Muscle of leg (tissue), 11 donors: Measurements from ENCODE around the gene TSPAN9. TPM values are rescaled to one million over a fixed set of nuclear protein-coding genes. Genes with fewer than 3 reads are reported as not detected.
"Not testable (repeated sequence)": the region's sequence is repeated elsewhere in the genome, so short reads cannot be mapped to it uniquely, and the experiment has no call there.

Experiments
- DNase-seq: peaks from one replicate; pipeline ENCODE4 v3.0.0; 2013
- H3K27ac ChIP-seq: one replicate; pipeline ENCODE4 v1.5.1; 2013; ENCODE audit warnings: mild to moderate bottlenecking, low read length, control low read depth
- H3K27me3 ChIP-seq: one replicate; pipeline ENCODE4 v1.6.1; 2013; ENCODE audit warnings: low read length; ENCODE audit not compliant: control insufficient read depth, insufficient read depth
- H3K36me3 ChIP-seq: one replicate; pipeline ENCODE4 v1.6.1; 2013; ENCODE audit warnings: low read length; ENCODE audit not compliant: control insufficient read depth, insufficient read depth
- H3K4me1 ChIP-seq: one replicate; pipeline ENCODE4 v1.6.1; 2013; ENCODE audit warnings: low read length; ENCODE audit not compliant: control insufficient read depth, insufficient read depth
- H3K4me3 ChIP-seq: one replicate; pipeline ENCODE4 v1.5.1; 2013; ENCODE audit warnings: low read length, control low read depth
- H3K9me3 ChIP-seq: replicated peaks from 2 replicates; pipeline ENCODE4 v1.6.1; 2013; ENCODE audit warnings: low read depth, low read length; ENCODE audit not compliant: control insufficient read depth
- WGBS: methylation state at CpG from one replicate; pipeline ENCODE4 v1.1.5; 2013; ENCODE audit warnings: missing lambda C conversion rate; ENCODE audit not compliant: insufficient coverage; 5-methylcytosine and 5-hydroxymethylcytosine counted together
- polyA plus RNA-seq, 8 donors: library from polyadenylated mRNA; unstranded; fragments of 120-200 nt; gene quantifications; one replicate each; pipeline versions ENCODE4 v1.2.1 to v1.2.3, GENCODE V29; 2013; ENCODE audit warnings: inconsistent platforms in 1 of 8, low replicate concordance in 1 of 8; ENCODE audit not compliant: insufficient read length in 8 of 8, insufficient read depth in 1 of 8
- total RNA-seq: library from RNA; stranded (reverse); fragments of 120-200 nt; gene quantifications from one replicate; pipeline ENCODE4 v1.2.4, GENCODE V29; 2013

TSPAN9 gene
- total and polyA plus RNA-seq, 9 donors: 56.6 to 142 (median 116) TPM

DNA sequence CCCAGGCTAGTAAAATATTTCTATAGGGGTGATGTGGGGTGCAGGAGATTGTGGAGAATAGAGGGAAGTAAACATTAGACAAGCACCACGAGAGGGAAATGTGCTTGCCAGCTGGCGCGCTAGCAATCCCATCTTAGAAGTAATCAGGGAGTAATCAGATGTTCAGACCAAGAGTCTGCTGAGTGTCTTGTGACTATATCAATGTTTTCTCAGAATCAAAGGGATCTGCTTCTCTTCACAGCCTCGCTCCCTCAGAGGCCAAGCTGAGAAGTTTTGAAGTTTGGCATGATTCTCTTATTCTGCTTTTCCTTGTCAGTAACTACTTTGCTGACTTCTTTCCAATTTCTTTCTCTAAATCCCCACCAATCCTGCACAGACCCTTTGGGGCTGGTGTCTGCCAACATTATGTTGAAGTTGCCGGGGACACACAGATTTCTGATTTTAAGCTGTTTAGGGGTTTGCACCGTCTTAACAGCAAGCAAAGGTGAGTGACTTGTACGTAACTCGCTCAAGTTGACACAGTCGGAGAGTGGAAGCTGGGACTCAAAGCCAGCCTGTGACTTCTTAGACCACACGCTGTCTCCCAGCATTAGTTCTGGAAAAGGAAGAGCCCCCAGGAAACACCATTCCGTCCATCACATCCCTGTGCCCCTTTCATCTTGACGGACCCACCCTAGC lies 22.0 kb upstream of the TSPAN9 start:
- Histone ChIP-seq H3K36me3 (peaks cover 2% of the 10 kb centered on the region), H3K4me3 (no peak overlapping the region), H3K27ac (no peak overlapping the region), H3K4me1 (peaks cover 16% of the 10 kb centered on the region), H3K27me3 (no peaks in the 10 kb centered on the region), H3K9me3 (no peaks in the 10 kb centered on the region)
- peak; percentile 71 for DNase-seq
- WGBS: 21% methylated on average over 8 of the region's 12 CpGs

DNA sequence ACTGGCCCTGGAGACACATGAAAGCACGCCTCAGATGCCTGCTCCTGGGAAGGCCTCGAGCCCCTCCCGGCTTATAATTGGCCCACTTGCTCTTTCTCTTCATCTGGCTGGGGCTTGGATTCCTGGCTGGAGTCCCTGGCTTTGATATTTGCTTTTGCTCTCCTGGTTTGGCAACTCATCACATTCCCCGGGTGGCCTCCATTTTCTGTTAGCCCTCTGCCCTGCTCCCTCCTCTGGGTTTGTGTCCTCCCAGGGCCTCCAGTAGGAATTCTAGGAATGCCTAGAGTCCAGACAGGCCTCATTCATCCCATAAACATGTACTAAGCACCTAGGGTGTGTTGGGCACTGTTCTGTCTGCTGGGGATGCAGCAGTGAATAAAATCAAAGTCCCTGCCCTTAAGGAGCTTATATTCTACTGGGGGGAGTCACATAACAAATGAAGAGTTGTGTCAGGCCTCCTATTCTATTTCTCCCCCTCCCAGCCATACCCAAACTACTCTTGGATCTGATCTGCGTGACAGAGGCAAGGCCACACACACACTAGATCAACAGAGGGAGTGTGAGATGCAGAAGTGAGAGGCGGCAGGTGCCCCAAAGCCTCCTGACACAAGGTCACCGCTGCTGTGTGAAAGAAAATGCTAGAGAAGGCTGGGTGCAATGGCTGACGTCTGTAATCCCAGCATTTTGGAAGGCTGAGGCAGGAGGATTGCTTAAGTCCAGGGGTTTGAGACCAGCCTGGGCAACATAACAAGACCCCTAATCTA lies 21.3 kb upstream of the TSPAN9 start:
- peak; percentile 50 for DNase-seq
- Histone ChIP-seq H3K4me3 (no peak overlapping the region), H3K27me3 (peaks cover 6% of the 10 kb centered on the region), H3K4me1 (peaks cover 18% of the 10 kb centered on the region), H3K9me3 (no peaks in the 10 kb centered on the region), H3K36me3 (peaks cover 2% of the 10 kb centered on the region), H3K27ac (no peak overlapping the region)
- 52% methylated on average over 6 of the region's 8 CpGs for WGBS

DNA sequence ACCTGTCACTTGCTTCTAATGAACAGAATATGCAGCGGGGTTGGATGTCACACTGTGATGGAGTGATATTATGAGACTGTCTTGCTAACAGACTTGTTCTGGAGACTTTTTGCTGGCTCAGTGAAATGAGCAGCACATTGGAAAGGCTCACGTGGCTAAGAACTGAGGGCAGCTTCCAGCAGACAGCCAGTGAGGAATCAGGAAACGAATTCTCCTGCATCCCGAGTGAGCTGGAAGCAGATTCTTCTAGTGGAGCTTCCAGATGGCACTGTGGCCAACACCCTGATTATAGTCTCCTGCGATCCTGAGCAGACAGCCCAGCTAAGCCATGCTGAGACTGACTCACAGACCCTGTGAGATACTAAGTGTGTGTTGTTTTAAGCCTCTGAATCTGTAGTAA lies 16.1 kb upstream of the TSPAN9 start:
- peak; percentile 67 for DNase-seq
- Histone ChIP-seq H3K27ac (no peak overlapping the region), H3K36me3 (no peaks in the 10 kb centered on the region), H3K4me1 (peaks cover 18% of the 10 kb centered on the region), H3K4me3 (no peak overlapping the region), H3K27me3 (peaks cover 15% of the 10 kb centered on the region), H3K9me3 (peaks cover 6% of the 10 kb centered on the region)
- 37% methylated on average over 4 of the region's 5 CpGs for WGBS

DNA sequence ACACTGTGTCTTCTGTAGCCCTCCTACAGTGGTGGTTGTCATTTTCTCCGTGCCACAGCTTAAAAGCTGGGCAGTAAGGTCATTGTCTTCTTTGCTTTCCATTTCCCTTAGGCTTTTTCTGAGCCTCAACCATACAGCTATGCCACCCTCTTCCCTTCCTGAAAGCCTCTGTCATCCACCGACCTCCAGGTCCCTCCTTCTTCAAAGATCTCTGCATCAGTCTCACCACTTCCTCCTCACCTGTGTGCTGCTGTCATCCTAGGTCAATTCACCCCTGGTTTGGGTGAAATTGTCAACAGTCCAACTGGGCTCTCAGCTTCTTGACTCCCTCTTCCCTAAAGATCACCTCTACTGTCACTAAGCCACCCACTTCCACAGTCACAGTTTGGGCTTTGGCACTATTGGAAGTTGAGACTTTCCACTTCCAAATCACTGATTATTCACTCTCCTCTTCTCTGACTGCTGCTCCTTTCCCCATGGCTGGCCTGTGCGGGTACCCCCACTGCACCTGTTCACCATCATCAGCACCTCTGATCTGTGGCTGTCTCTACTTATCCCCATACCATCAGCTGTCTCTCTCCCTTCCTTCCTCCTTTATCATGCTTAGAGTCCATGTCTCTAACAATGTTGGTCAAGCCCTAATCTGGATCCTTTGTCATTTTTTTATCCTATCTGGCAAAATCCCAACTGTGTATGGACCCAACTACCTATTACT lies 15.5 kb upstream of the TSPAN9 start:
- no peak for DNase-seq
- no peaks in the 10 kb centered on the region for H3K36me3 ChIP-seq
- peaks cover 6% of the 10 kb centered on the region for H3K9me3 ChIP-seq
- WGBS: 71% methylated on average over 3 of the region's 3 CpGs
- H3K4me1 ChIP-seq: peaks cover 17% of the 10 kb centered on the region
- peaks cover 15% of the 10 kb centered on the region for H3K27me3 ChIP-seq
- no peak overlapping the region for H3K4me3 ChIP-seq
- H3K27ac ChIP-seq: no peak overlapping the region

DNA sequence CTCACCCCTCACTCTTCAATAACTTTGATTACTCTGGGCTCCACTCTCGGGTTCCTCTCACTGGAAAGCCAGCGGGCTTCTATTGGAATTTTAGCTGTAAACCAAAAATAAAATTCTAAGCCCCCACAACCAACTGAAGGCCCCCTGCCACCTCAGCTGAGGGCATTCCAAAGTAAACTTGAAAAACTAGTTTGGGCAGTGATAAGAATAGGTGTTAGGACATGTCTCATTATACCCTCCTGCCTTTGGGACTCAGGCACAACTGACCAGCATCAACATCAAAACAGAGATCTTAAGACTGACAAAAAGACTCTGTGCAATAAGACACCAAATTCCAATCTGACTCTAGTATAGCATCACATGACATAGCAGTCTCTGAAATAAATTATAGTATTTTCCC lies 11.9 kb upstream of the TSPAN9 start:
- H3K4me3 ChIP-seq: no peak overlapping the region
- DNase-seq: no peak
- H3K27ac ChIP-seq: no peak overlapping the region
- peaks cover 6% of the 10 kb centered on the region for H3K9me3 ChIP-seq
- peaks cover 21% of the 10 kb centered on the region for H3K4me1 ChIP-seq
- WGBS: 80% methylated on average over 1 of the region's 2 CpGs
- no peaks in the 10 kb centered on the region for H3K36me3 ChIP-seq
- H3K27me3 ChIP-seq: peaks cover 24% of the 10 kb centered on the region

DNA sequence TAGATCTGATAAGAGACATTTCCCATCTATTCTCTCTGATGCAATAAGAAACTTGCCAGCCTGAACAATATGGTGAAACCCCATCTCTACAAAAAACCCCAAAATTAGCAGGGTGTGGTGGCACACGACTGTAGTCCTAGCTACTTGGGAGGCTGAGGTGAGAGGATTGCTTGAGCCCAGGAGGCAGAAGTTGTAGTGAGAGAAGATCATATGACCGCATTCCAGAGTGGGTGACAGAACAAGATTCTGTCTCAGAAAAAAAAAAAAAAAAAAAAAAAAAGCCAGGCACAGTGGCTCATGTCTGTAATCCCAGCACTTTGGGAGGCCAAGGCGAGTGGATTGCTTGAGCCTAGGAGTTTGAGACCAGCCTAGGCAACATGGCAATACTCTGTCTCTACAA lies 11.3 kb upstream of the TSPAN9 start:
- WGBS: no CpG with 5 or more reads among the region's 3 CpGs
- H3K36me3 ChIP-seq, H3K9me3 ChIP-seq, H3K4me3 ChIP-seq, DNase-seq, H3K27ac ChIP-seq: not testable (repeated sequence)
- peaks cover 19% of the 10 kb centered on the region for H3K27me3 ChIP-seq
- H3K4me1 ChIP-seq: peaks cover 19% of the 10 kb centered on the region

DNA sequence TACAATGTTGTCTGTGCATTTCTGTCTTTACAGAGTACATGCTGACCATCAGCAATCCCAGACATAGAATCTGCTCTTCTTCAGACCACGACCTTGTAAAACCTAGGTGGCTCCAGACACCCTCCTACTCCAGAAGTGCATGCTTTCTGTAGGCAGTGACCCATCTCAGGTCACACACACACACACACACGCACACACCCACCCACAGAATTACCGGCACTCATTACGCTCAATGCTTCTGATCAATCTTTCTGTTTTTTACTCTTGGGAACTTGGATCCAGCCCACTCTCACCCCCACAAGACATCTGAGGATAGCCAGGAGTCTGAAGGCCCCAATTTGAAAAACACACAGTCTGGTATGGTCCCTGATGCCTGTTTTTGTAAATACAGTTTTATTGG lies 7.5 kb upstream of the TSPAN9 start:
- WGBS: 74% methylated on average over 3 of the region's 4 CpGs
- H3K4me3 ChIP-seq: no peak overlapping the region
- no peak for DNase-seq
- no peak overlapping the region for H3K27ac ChIP-seq
- H3K4me1 ChIP-seq: peaks cover 17% of the 10 kb centered on the region
- H3K36me3 ChIP-seq: no peaks in the 10 kb centered on the region
- H3K27me3 ChIP-seq: peaks cover 17% of the 10 kb centered on the region
- no peaks in the 10 kb centered on the region for H3K9me3 ChIP-seq

DNA sequence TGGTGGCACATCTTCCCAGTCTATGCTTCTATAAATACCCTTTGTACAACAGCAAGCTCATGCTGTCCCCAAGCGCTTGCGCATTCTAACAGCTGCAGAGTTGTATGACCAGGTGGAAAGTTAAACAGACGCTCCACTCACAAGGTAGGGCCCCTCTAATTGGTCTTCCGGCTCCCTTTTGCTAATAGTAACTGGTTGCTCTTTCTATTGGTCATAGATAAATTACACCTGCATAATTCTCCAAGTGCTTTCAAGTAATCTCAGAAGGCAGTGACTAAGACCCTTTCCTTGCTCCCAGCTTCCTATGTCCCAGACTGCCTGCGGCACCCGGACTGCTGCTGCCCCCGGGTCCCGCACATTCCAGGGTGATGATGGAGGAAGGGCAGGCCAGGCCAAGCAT lies 6.1 kb upstream of the TSPAN9 start:
- Histone ChIP-seq H3K36me3 (no peaks in the 10 kb centered on the region), H3K27ac (no peak overlapping the region), H3K9me3 (no peaks in the 10 kb centered on the region), H3K4me3 (no peak overlapping the region), H3K4me1 (peaks cover 17% of the 10 kb centered on the region), H3K27me3 (peaks cover 20% of the 10 kb centered on the region)
- DNase-seq: no peak
- WGBS: no CpG with 5 or more reads among the region's 8 CpGs

DNA sequence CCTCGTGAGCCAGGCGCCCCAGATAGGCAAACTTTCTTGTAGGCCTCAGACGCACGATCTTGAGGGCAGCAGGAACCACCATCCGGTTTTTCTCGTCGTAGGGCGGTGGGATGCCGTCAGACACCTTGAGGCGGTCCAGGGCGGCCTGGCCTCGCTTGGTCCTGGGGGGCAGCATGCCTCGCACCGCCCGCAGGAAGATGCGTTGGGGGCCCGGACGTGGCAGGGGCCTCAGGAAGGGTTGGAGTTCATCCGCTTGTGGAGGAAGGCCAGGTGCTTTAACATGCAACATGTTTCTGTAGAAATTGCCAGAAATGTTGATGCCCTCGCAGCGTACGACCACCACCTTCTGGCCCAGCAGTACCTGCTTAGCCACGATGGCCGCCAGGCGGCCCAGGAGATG lies 5.5 kb upstream of the TSPAN9 start:
- H3K27ac ChIP-seq: no peak overlapping the region
- H3K36me3 ChIP-seq: no peaks in the 10 kb centered on the region
- peaks cover 21% of the 10 kb centered on the region for H3K27me3 ChIP-seq
- peaks cover 21% of the 10 kb centered on the region for H3K4me1 ChIP-seq
- WGBS: 91% methylated on average over 18 of the region's 25 CpGs
- no peak for DNase-seq
- no peaks in the 10 kb centered on the region for H3K9me3 ChIP-seq
- no peak overlapping the region for H3K4me3 ChIP-seq
